SIG-M5 (cell line): Measurements from ENCODE around the gene DAGLA.

Experiments used
- DNase-seq: peaks from one replicate; lab custom pipeline; 2025; lab: John Stamatoyannopoulos, UW

The DAGLA gene

GRCh38 chr11:61730240-61730994, 50.2 kb downstream of the DAGLA start:
- DNase-seq = no peak

- DNase-seq = no peak
These were observed 51.2 kb downstream of the DAGLA start for GRCh38 chr11:61731211-61731951.

GRCh38 chr11:61731952-61732675, 51.9 kb downstream of the DAGLA start:
- no peak for DNase-seq

GRCh38 chr11:61732705-61733104, 52.5 kb downstream of the DAGLA start:
- no peak for DNase-seq

- no peak for DNase-seq
These were observed 53.2 kb downstream of the DAGLA start for GRCh38 chr11:61733120-61733978.

GRCh38 chr11:61734767-61735166, 54.6 kb downstream of the DAGLA start:
- DNase-seq = no peak

GRCh38 chr11:61735391-61735790, 55.2 kb downstream of the DAGLA start:
- DNase-seq = no peak

GRCh38 chr11:61736310-61736709, 56.1 kb downstream of the DAGLA start:
- no peak for DNase-seq

GRCh38 chr11:61737131-61737530, 56.9 kb downstream of the DAGLA start:
- no peak for DNase-seq

- DNase-seq = no peak
These were observed 57.6 kb downstream of the DAGLA start for GRCh38 chr11:61737636-61738386.

GRCh38 chr11:61738776-61739175, 58.6 kb downstream of the DAGLA start:
- no peak for DNase-seq

GRCh38 chr11:61739413-61739812, 59.2 kb downstream of the DAGLA start:
- DNase-seq = no peak

GRCh38 chr11:61739966-61740365, 59.8 kb downstream of the DAGLA start:
- no peak for DNase-seq

GRCh38 chr11:61742391-61742790, 62.2 kb downstream of the DAGLA start:
- DNase-seq = no peak

- DNase-seq = no peak
These were observed 63.4 kb downstream of the DAGLA start for GRCh38 chr11:61743486-61744095.

- no peak for DNase-seq
These were observed 64.0 kb downstream of the DAGLA start for GRCh38 chr11:61744181-61744580.

- DNase-seq = no peak
These were observed 64.5 kb downstream of the DAGLA start for GRCh38 chr11:61744609-61745156.

GRCh38 chr11:61745781-61746441, 65.7 kb downstream of the DAGLA start:
- no peak for DNase-seq

GRCh38 chr11:61746442-61747191, 66.4 kb downstream of the DAGLA start:
- DNase-seq = no peak
